ENCODE measurements around the gene DHRSX.
"Not testable (repeated sequence)": the region's sequence is repeated elsewhere in the genome, so short reads cannot be mapped to it uniquely, and the experiment has no call there.

DHRSX gene

DNA sequence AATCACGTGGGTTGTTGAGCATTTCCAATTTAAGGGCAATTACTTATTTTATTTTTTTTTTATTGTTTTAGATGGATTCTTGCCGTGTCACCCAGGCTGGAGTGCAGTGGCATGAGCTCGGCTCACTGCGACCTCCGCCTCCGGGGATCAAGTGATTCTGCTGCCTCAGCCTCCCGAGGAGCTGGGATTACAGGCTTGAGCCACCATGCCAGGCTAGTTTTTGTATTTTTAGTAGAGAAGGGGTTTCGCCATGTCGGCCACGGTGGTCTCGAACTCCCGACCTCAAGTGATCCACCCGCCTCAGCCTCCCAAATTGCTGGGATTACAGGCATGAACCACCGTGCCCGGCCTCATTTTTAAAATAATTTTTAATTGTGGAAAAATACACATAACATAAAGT is 111.0 kb downstream of the DHRSX start:
- not testable (repeated sequence) for H3K27me3 Mint-ChIP-seq, DNase-seq, H3K4me3 Mint-ChIP-seq, H3K27ac Mint-ChIP-seq, H3K9me3 Mint-ChIP-seq, H3K4me1 Mint-ChIP-seq, ATAC-seq
- H3K36me3 Mint-ChIP-seq (ENCODE audit: low read depth): peaks cover 25% of the 10 kb centered on the region

DNA sequence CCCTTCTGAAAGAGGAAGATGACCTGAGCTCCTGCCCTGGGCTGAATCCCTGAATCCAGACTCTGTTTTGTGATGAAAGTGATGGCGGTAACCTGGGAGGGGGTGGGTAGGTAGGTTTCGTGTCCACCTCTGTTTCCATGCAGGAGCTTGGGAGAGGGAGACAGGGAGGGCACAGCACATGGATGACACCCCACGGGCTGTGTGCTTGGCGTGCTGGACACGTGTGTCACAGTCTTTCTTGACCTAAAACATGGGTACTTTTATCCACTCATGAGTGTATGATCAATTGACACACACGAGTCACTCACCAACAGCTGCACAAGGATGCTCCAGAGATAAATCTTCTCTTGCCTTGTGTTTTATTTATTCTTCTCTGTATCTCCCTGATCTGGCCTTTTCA is 111.5 kb downstream of the DHRSX start:
- Mint-ChIP-seq H3K4me3 (no peak overlapping the region), H3K27ac (no peak overlapping the region), H3K36me3 (ENCODE audit: low read depth) (peaks cover 25% of the 10 kb centered on the region), H3K9me3 (peaks cover 5% of the 10 kb centered on the region), H3K4me1 (no peaks in the 10 kb centered on the region), H3K27me3 (no peaks in the 10 kb centered on the region)
- DNase-seq (no peak), ATAC-seq (no peak)

GRCh38 chrX:2388669-2389068 is 112.1 kb downstream of the DHRSX start:
- no peak for DNase-seq
- Mint-ChIP-seq H3K9me3 (peaks cover 5% of the 10 kb centered on the region), H3K27me3 (no peaks in the 10 kb centered on the region), H3K36me3 (ENCODE audit: low read depth) (peaks cover 23% of the 10 kb centered on the region), H3K27ac (no peak overlapping the region), H3K4me3 (no peak overlapping the region), H3K4me1 (no peaks in the 10 kb centered on the region)
- no peak for ATAC-seq

GRCh38 chrX:2387614-2388239 is 113.0 kb downstream of the DHRSX start:
- DNase-seq: no peak

GRCh38 chrX:2385224-2385623 is 115.6 kb downstream of the DHRSX start:
- Mint-ChIP-seq H3K9me3 (no peaks in the 10 kb centered on the region), H3K36me3 (ENCODE audit: low read depth) (peaks cover 13% of the 10 kb centered on the region), H3K27ac (no peak overlapping the region), H3K4me1 (no peaks in the 10 kb centered on the region), H3K4me3 (no peak overlapping the region), H3K27me3 (no peaks in the 10 kb centered on the region)
- DNase-seq (no peak), ATAC-seq (no peak)

More at GRCh38 chrX:2387614-2388239, 113.0 kb downstream of the DHRSX start:
- no peaks in the 10 kb centered on the region for H3K4me1 Mint-ChIP-seq
- peaks cover 5% of the 10 kb centered on the region for H3K9me3 Mint-ChIP-seq
- H3K4me3 Mint-ChIP-seq: no peak overlapping the region
- ATAC-seq: no peak
- H3K36me3 Mint-ChIP-seq (ENCODE audit: low read depth): peaks cover 23% of the 10 kb centered on the region
- H3K27ac Mint-ChIP-seq: no peak overlapping the region
- no peaks in the 10 kb centered on the region for H3K27me3 Mint-ChIP-seq

DNA sequence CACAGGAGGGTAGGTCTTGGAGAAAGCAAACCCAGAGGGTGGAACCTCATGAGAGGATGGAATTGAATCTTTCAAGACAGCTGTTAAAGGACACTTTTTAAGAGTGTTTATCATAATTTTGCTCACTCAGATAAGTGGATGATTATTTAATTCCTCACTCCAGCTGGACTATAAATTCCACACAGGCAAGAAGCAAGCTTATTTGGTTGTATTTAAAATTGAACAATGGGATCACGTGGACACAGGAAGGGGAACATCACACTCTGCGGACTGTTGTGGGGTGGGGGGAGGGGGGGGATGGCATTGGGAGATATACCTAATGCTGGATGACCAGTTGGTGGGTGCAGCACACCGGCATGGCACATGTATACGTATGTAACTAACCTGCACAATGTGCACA is 116.3 kb downstream of the DHRSX start:
- Mint-ChIP-seq H3K4me3 (no peak overlapping the region), H3K27me3 (no peaks in the 10 kb centered on the region), H3K36me3 (ENCODE audit: low read depth) (peaks cover 13% of the 10 kb centered on the region), H3K27ac (no peak overlapping the region), H3K4me1 (no peaks in the 10 kb centered on the region), H3K9me3 (no peaks in the 10 kb centered on the region)
- no peak for DNase-seq
- no peak for ATAC-seq

GRCh38 chrX:2383735-2384134 is 117.0 kb downstream of the DHRSX start:
- H3K36me3 Mint-ChIP-seq (ENCODE audit: low read depth): peaks cover 20% of the 10 kb centered on the region
- no peak for ATAC-seq
- no peak overlapping the region for H3K4me3 Mint-ChIP-seq
- H3K9me3 Mint-ChIP-seq: peaks cover 5% of the 10 kb centered on the region
- H3K4me1 Mint-ChIP-seq: no peaks in the 10 kb centered on the region
- H3K27me3 Mint-ChIP-seq: no peaks in the 10 kb centered on the region
- H3K27ac Mint-ChIP-seq: no peak overlapping the region
- DNase-seq: no peak

DNA sequence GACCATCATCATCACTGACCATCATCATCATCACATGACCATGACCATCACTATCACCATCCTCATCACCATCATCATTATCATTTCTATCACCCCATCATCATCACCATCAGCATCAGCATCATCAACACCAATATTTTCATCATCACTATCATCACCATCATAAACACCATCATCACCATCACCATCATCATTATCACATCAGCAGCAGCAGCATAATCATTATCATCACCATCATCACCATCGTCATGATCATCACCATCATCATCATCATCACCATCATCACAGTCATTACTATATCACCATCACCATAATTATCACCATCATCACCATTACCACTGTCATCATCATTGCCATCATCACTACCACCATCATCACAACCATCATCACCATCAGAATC is 117.6 kb downstream of the DHRSX start:
- ATAC-seq (no peak), DNase-seq (no peak)
- Mint-ChIP-seq H3K4me1 (no peaks in the 10 kb centered on the region), H3K36me3 (ENCODE audit: low read depth) (peaks cover 20% of the 10 kb centered on the region), H3K4me3 (no peak overlapping the region), H3K9me3 (peaks cover 5% of the 10 kb centered on the region), H3K27ac (no peak overlapping the region), H3K27me3 (no peaks in the 10 kb centered on the region)

DNA sequence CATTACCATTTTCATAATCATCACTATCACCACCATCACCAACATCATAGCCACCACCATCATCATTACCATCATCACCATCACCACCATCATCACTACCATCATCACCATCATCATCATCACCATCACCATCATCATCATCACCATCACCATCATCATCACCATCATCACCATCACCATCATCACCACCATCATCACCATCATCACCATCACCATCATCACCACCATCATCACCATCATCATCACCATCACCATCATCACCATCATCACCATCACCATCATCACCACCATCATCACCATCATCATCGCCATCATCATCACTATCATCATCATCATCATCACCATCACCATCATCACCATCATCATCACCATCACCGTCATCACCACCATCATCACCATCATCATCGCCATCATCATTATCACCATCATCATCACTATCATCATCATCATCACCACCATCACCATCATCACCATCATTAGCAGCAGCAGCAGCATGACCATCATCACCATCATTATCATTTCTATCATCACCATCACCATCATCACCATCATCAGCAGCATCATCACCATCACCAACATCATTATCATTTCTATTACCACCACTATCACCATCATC is 118.2 kb downstream of the DHRSX start:
- not testable (repeated sequence) for H3K27ac Mint-ChIP-seq, H3K27me3 Mint-ChIP-seq, DNase-seq, H3K4me1 Mint-ChIP-seq, H3K9me3 Mint-ChIP-seq, H3K4me3 Mint-ChIP-seq, ATAC-seq
- peaks cover 19% of the 10 kb centered on the region for H3K36me3 Mint-ChIP-seq (ENCODE audit: low read depth)

DNA sequence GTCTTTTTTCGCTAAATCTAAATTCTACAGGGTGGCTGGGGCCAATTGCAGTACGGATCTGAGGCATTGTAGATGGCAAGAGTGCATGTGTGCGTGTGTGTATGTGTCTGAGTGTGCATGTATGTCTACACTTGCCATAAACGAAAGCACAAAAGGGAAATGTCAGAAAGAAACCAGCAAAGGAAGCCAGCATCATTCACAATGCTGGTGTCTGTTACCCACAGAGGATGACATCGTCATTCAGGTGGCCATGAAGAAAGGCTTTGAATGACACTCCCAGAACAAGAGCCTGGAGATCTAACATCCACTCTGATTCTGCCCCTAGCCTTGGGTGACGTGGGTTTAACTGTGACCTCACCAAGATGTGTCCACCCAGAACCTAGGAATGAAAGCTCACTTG is 124.6 kb downstream of the DHRSX start:
- no peak overlapping the region for H3K4me3 Mint-ChIP-seq
- DNase-seq (no peak), ATAC-seq (no peak)
- H3K4me1 Mint-ChIP-seq: peaks cover 3% of the 10 kb centered on the region
- no peaks in the 10 kb centered on the region for H3K27me3 Mint-ChIP-seq
- H3K9me3 Mint-ChIP-seq: peaks cover 5% of the 10 kb centered on the region
- H3K27ac Mint-ChIP-seq: no peak overlapping the region
- H3K36me3 Mint-ChIP-seq (ENCODE audit: low read depth): peaks cover 28% of the 10 kb centered on the region

DNA sequence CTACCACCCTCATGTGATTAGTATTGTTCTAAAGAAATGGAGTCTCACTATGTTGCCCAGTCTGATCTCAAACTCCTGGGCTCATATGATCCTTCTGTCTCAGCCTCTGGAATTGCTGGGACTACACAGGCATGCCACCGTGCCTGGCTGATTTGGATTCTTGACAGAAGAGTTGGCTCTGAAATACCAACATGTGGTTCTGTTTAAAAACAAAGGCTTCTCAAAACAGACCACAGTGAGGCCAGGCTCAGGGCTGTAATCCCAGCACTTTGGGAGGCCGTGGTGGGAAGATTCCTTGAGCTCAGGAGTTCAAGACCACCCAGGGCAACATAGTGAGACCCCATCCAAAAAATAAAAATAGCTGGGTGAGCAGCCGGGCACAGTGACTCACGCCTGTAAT is 126.7 kb downstream of the DHRSX start:
- no peaks in the 10 kb centered on the region for H3K27me3 Mint-ChIP-seq
- H3K36me3 Mint-ChIP-seq (ENCODE audit: low read depth): peaks cover 26% of the 10 kb centered on the region
- no peak overlapping the region for H3K4me3 Mint-ChIP-seq
- ATAC-seq (no peak), DNase-seq (no peak)
- H3K27ac Mint-ChIP-seq: no peak overlapping the region
- H3K9me3 Mint-ChIP-seq: peaks cover 3% of the 10 kb centered on the region
- H3K4me1 Mint-ChIP-seq: peaks cover 3% of the 10 kb centered on the region

GRCh38 chrX:2373615-2374014 is 127.2 kb downstream of the DHRSX start:
- Mint-ChIP-seq H3K36me3 (ENCODE audit: low read depth) (peaks cover 23% of the 10 kb centered on the region), H3K27ac (no peak overlapping the region), H3K4me1 (peaks cover 3% of the 10 kb centered on the region), H3K9me3 (no peaks in the 10 kb centered on the region), H3K27me3 (no peaks in the 10 kb centered on the region), H3K4me3 (no peak overlapping the region)
- no peak for DNase-seq
- no peak for ATAC-seq

DNA sequence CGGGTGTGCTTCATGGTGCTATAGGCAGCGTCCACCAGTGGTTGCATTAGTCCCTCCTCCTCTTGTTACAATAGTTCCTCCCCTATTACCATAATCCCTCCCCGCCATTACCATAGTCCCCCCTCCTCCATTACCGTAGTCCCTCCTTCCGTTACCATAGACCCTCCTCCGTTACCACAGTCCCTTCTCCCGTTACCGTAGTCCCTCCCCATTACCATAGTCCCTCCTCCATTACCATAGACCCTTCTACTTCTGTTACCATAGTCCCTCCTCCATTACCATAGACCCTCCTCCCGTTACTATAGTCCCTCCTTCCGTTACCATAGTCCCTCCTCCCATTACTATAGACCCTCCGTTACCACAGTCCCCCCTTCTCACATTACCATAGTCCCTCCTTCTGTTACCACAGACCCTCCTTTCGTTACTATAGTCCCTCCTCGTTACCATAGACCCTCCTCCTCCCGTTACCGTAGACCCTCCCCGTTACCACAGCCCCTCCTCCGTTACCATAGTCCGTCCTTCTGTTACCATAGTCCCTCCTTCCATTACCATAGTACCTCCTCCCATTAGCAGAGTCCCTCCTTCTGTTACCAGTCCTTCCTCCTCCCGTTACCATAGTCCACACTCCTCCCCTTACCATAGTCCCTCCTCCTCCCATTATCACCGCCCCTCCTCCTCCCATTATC is 129.6 kb downstream of the DHRSX start:
- no peaks in the 10 kb centered on the region for H3K27me3 Mint-ChIP-seq
- ATAC-seq (no peak), DNase-seq (no peak)
- peaks cover 20% of the 10 kb centered on the region for H3K36me3 Mint-ChIP-seq (ENCODE audit: low read depth)
- no peak overlapping the region for H3K4me3 Mint-ChIP-seq
- H3K4me1 Mint-ChIP-seq: peaks cover 3% of the 10 kb centered on the region
- no peak overlapping the region for H3K27ac Mint-ChIP-seq
- no peaks in the 10 kb centered on the region for H3K9me3 Mint-ChIP-seq

DNA sequence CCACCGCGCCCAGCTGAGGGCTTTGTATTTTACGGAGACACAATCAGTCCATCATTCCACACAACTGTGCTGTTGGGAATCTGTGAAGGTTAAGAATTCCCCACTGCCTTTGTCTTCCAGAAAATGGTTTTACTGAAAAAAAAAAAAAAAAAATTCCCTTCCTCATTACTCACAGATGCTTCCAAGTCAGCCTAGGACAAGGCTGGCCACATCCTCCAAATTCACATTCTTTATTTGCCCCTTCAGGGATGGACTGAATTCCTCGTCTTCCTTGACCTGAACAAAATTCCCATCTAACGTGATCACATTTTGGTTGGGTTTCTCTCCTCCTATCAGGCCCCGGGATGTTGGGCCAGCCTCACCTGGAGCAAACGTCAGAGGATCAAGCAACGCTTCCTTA is 130.3 kb downstream of the DHRSX start:
- DNase-seq: no peak
- no peak for ATAC-seq
- H3K36me3 Mint-ChIP-seq (ENCODE audit: low read depth): peaks cover 19% of the 10 kb centered on the region
- no peaks in the 10 kb centered on the region for H3K9me3 Mint-ChIP-seq
- H3K27me3 Mint-ChIP-seq: no peaks in the 10 kb centered on the region
- H3K27ac Mint-ChIP-seq: no peak overlapping the region
- H3K4me1 Mint-ChIP-seq: peaks cover 3% of the 10 kb centered on the region
- H3K4me3 Mint-ChIP-seq: no peak overlapping the region

DNA sequence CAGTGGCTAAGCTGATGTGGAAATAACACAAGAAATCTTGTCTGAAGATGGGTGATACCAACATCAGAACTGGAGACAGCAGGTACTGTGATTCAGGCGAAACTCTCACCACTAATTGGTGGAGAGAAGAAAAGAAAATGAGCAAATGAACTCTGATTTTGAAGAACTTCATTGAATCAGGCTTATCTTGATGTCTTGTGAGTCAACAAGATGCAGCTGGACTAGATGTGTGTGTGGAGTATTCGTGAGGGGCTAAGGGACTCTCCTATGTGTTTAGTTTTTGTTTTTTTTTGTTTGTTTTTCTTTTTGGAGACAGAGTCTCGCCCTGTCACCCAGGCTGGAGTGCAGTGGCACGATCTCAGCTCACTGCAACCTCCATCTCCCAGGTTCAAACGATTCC is 131.6 kb downstream of the DHRSX start:
- H3K4me1 Mint-ChIP-seq: peaks cover 3% of the 10 kb centered on the region
- DNase-seq (no peak), ATAC-seq (no peak)
- no peak overlapping the region for H3K27ac Mint-ChIP-seq
- H3K9me3 Mint-ChIP-seq: peaks cover 8% of the 10 kb centered on the region
- no peaks in the 10 kb centered on the region for H3K27me3 Mint-ChIP-seq
- H3K4me3 Mint-ChIP-seq: no peak overlapping the region
- peaks cover 23% of the 10 kb centered on the region for H3K36me3 Mint-ChIP-seq (ENCODE audit: low read depth)

All from activated naive CD8-positive, alpha-beta T cell treated with anti-CD3 and anti-CD28 coated beads, Interleukin-2, amount 50 U/mL, for 24 hours (primary cell).